Heart left ventricle (tissue), 16 donors: ENCODE measurements around the gene FNDC11. TPM values are rescaled to one million over a fixed set of nuclear protein-coding genes. Genes with fewer than 3 reads are reported as not detected.

Experiments used
- ATAC-seq, 4 donors: fragments of 200-7000 bp; cut with Tn5 transposase; one replicate each; pipeline ENCODE4 v1.9.1; 2020 to 2022; ENCODE audit warnings: moderate library complexity in 4 of 4, mild to moderate bottlenecking in 3 of 4, moderate number of reproducible peaks in 1 of 4
- DNase-seq, 5 donors: peaks; one replicate each; pipeline ENCODE4 v3.0.0-alpha.2; 2020
- H3K27ac ChIP-seq, 12 donors: fragments of 200-600 bp; sonication (generic) in 4 of 12; one replicate each; pipeline versions ENCODE4 v1.5.0 to v1.8.0; 2016 to 2022; ENCODE audit warnings: mild to moderate bottlenecking in 2 of 12
- H3K27me3 ChIP-seq, 9 donors: fragments of 200-600 bp; sonication (generic) in 2 of 9; one replicate each; pipeline versions ENCODE4 v1.5.1 to v1.8.0; 2016 to 2022; ENCODE audit warnings: mild to moderate bottlenecking in 3 of 9
- H3K36me3 ChIP-seq, 9 donors: fragments of 200-600 bp; sonication (generic) in 2 of 9; one replicate each; pipeline versions ENCODE4 v1.5.0 to v1.8.0; 2018 to 2022; ENCODE audit warnings: mild to moderate bottlenecking in 2 of 9
- H3K4me1 ChIP-seq, 12 donors: fragments of 200-600 bp; sonication (generic) in 4 of 12; one replicate each; pipeline versions ENCODE4 v1.5.0 to v1.8.0; 2016 to 2022; ENCODE audit warnings: mild to moderate bottlenecking in 3 of 12
- H3K4me3 ChIP-seq, 12 donors: fragments of 200-600 bp; sonication (generic) in 4 of 12; one replicate each; pipeline versions ENCODE4 v1.5.0 to v1.8.0; 2017 to 2022; ENCODE audit warnings: mild to moderate bottlenecking in 9 of 12, moderate library complexity in 4 of 12
- H3K9me3 ChIP-seq, 12 donors: fragments of 200-600 bp; sonication (generic) in 4 of 12; one replicate each; pipeline versions ENCODE4 v1.5.0 to v1.8.0; 2016 to 2022; ENCODE audit warnings: mild to moderate bottlenecking in 1 of 12
- CTCF ChIP-seq, 12 donors: fragments of 200-600 bp; sonication (generic) in 4 of 12; IDR thresholded peaks; one replicate each; pipeline versions ENCODE4 v1.5.0 to v1.8.0; 2018 to 2022; ENCODE audit warnings: antibody characterized with exemption in 12 of 12, mild to moderate bottlenecking in 5 of 12
- POLR2A ChIP-seq, 2 donors: fragments of 450-650 bp; IDR thresholded peaks; one replicate each; pipeline ENCODE4 v1.6.1; 2017; ENCODE audit warnings: antibody characterized with exemption in 2 of 2, mild to moderate bottlenecking in 2 of 2, moderate library complexity in 2 of 2
- WGBS, 4 donors: extraction: QIAGEN DNeasy Blood & Tissue Kit in 2 of 4; methylation state at CpG; one replicate each; pipeline versions ENCODE4 v1.1.5 to v1.1.7; 2013 to 2018; 5-methylcytosine and 5-hydroxymethylcytosine counted together
- intact Hi-C, 10 donors: fragments of 100-400 bp; cut with DNase I; formaldehyde crosslinking; loops; one replicate each; pipeline versions ENCODE4 v1.11.1 to v1.14.2; 2022
- polyA plus RNA-seq, 2 donors: library from polyadenylated mRNA; stranded (reverse); fragments of 200-250 nt; gene quantifications; one replicate each; pipeline ENCODE4 v1.2.3, GENCODE V29; 2013
- total RNA-seq, 9 donors: library from RNA; depleted of rRNA in 2 of 9; stranded (reverse); fragments of >200 nt in 2 of 9; fragmentation: NEBNext Ultra II Directional in 3 of 9; extraction: Animal tissue kit (Norgen Biotek cat#: 25700) in 3 of 9; gene quantifications; one replicate each; pipeline versions ENCODE4 v1.1.0 to v1.2.4, GENCODE V29; 2016 to 2023
- donor health status: ischemic (EF 13 %, LVEDD 7.1; RV severe dilation, severe dysfunction).
- donor health status: healthy with polysubstance abuse.
- donor health status: DM: no; HTN: yes; CAD: no.
- donor health status: DM: no; HTN: no; CAD: no.
- donor health status: ischemic (EF 25% LVEDD 6.9; RV normal size, moderate dysfunction).
- donor health status: ischemic (EF 25% LVEDD 5.7; RV mildly dilated, moderate dysfunction).
- donor health status: healthy.
- donor health status: DM: yes; HTN: yes; CAD: no.
- donor health status: ischemic (EF 35%, LVEDD 5.7; RV mildly dilated, moderate dysfunction).
- donor health status: nonischemic (EF 11% LVEDD 7.7; RV severe dilation, severe dysfunction).
- donor health status: DM: yes; HTN: yes; CAD: no.
- donor health status: PGD.
- donor health status: ischemic (EF 29% LVEDD 5.4; RV normal size, mild dysfunction).
- donor health status: nonischemic (EF 23%, LVEDD 6.1; RV moderate dilation, normal function).

The FNDC11 gene
- total and polyA plus RNA-seq, 11 donors, result 0.08 to 0.23 (median 0.17) TPM; not detected in 5

GRCh38 chr20:63587776-63588591 lies 34.0 kb downstream of the FNDC11 start:
- 70 to 85% (median 73%) methylated on average over 16 to 19 of the region's 19 CpGs for WGBS, 4 donors
- intact Hi-C loops, result loop anchor here in 1 of 10 donors (5.0 kb wide), 1 partner anchor 34 kb away; no protein-coding TSS in a partner anchor
- Histone ChIP-seq H3K4me1 (no peaks in the 10 kb centered on the region), H3K36me3 (peaks cover 0 to 53% (median 40%) of the 10 kb centered on the region in 9 donors), H3K27me3 (no peaks in the 10 kb centered on the region), H3K9me3 (no peaks in the 10 kb centered on the region), H3K27ac (peak overlapping the region in 2 of 12 donors; percentile 27 to 37), H3K4me3 (no peak overlapping the region)
- TF ChIP-seq POLR2A (IDR thresholded peaks at IDR 0.05), result no peak
- no peak for TF ChIP-seq CTCF (IDR thresholded peaks at IDR 0.05)
- ATAC-seq (peak in 1 of 4 donors; percentile 32), DNase-seq (peak in 3 of 5 donors; percentile 20 to 48 (median 22))

GRCh38 chr20:63588641-63589041 lies 34.7 kb downstream of the FNDC11 start:
- no peaks in the 10 kb centered on the region for H3K27me3 ChIP-seq
- H3K27ac ChIP-seq, result peak overlapping the region in 1 of 12 donors; percentile 27
- H3K4me1 ChIP-seq, result no peaks in the 10 kb centered on the region
- H3K9me3 ChIP-seq, result no peaks in the 10 kb centered on the region
- TF ChIP-seq CTCF (IDR thresholded peaks at IDR 0.05), result no peak
- TF ChIP-seq POLR2A (IDR thresholded peaks at IDR 0.05), result no peak
- no peak for ATAC-seq
- H3K4me3 ChIP-seq, result no peak overlapping the region
- 85 to 88% (median 85%) methylated on average over 6 to 11 of the region's 11 CpGs for WGBS, 4 donors
- peak in 2 of 5 donors; percentile 18 to 56 for DNase-seq
- intact Hi-C loops, result loop anchor here in 1 of 10 donors (5.0 kb wide), 1 partner anchor 34 kb away; no protein-coding TSS in a partner anchor
- peaks cover 0 to 58% (median 47%) of the 10 kb centered on the region in 9 donors for H3K36me3 ChIP-seq

GRCh38 chr20:63589261-63590217 lies 35.6 kb downstream of the FNDC11 start:
- no peak for TF ChIP-seq POLR2A (IDR thresholded peaks at IDR 0.05)
- no peak for TF ChIP-seq CTCF (IDR thresholded peaks at IDR 0.05)
- Histone ChIP-seq H3K4me1 (peaks cover 0 to 4% (median 0%) of the 10 kb centered on the region in 12 donors), H3K27me3 (no peaks in the 10 kb centered on the region), H3K9me3 (no peaks in the 10 kb centered on the region), H3K27ac (no peak overlapping the region), H3K4me3 (no peak overlapping the region), H3K36me3 (peaks cover 0 to 67% (median 50%) of the 10 kb centered on the region in 9 donors)
- peak in 2 of 5 donors; percentile 7 to 55 for DNase-seq
- 92 to 93% (median 92%) methylated on average over 33 to 38 of the region's 38 CpGs for WGBS, 4 donors
- intact Hi-C loops, result loop anchor here in 1 of 10 donors (5.0 kb wide), 1 partner anchor 33 kb away; no protein-coding TSS in a partner anchor
- no peak for ATAC-seq
